ENCODE results near the gene TMEM151B.

- no peak for TF ChIP-seq CTCF (IDR thresholded peaks at IDR 0.05)
- no peak for TF ChIP-seq POLR2A (IDR thresholded peaks at IDR 0.05)
Measured at GRCh38 chr6:44254191-44255104, 15.8 kb upstream of the TMEM151B start.
